DND-41 (cell line): ENCODE measurements around the gene ABI3.

Experiments used
- EZH2 ChIP-seq: IDR thresholded peaks from 3 replicates; pipeline ENCODE4 v1.6.1; 2012; ENCODE audit warnings: borderline replicate concordance, low read depth, mild to moderate bottlenecking, moderate library complexity, low read length, inconsistent platforms; ENCODE audit not compliant: severe bottlenecking
- TF ChIP-seq, protein P1 (sequence below): IDR thresholded peaks from 2 replicates; pipeline ENCODE4 v1.5.1; 2012; ENCODE audit warnings: borderline replicate concordance, low read length, moderate library complexity, mild to moderate bottlenecking; ENCODE audit not compliant: poor library complexity, severe bottlenecking; ENCODE audit errors: extremely low read depth

DNA sequence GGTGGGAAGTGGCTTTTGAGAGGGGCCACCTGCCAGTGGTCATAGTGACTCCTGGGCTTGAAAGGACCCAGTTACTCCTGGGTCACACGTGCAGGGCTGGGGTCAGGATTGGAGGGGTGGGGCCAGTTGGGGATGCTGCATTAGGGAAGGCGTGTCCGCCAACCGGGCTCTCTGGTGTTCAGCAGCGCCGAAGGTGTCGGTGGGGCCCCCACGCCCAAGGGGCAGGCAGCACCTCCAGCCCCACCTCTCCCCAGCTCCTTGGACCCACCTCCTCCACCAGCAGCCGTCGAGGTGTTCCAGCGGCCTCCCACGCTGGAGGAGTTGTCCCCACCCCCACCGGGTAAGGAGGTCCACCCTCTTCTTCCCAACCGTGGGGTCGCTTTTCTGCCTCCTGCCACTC is 9.5 kb downstream of the ABI3 start:
- TF ChIP-seq, protein P1, sequence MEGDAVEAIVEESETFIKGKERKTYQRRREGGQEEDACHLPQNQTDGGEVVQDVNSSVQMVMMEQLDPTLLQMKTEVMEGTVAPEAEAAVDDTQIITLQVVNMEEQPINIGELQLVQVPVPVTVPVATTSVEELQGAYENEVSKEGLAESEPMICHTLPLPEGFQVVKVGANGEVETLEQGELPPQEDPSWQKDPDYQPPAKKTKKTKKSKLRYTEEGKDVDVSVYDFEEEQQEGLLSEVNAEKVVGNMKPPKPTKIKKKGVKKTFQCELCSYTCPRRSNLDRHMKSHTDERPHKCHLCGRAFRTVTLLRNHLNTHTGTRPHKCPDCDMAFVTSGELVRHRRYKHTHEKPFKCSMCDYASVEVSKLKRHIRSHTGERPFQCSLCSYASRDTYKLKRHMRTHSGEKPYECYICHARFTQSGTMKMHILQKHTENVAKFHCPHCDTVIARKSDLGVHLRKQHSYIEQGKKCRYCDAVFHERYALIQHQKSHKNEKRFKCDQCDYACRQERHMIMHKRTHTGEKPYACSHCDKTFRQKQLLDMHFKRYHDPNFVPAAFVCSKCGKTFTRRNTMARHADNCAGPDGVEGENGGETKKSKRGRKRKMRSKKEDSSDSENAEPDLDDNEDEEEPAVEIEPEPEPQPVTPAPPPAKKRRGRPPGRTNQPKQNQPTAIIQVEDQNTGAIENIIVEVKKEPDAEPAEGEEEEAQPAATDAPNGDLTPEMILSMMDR, result no peak
- TF ChIP-seq EZH2, result no peak
